GM10248 (cell line): ENCODE measurements around the gene SLC66A2.

Experiments
- CTCF ChIA-PET: fragments of 300-600 bp; sonication (Branson Sonifier 250); formaldehyde crosslinking; extraction: SDS; loops from one replicate; lab custom pipeline; 2021; ENCODE audit warnings: antibody characterized with exemption; lab: Yijun Ruan, JAX
- POLR2A ChIA-PET: fragments of 350-650 bp; sonication (Branson Sonifier 250); formaldehyde crosslinking; extraction: SDS; loops from one replicate; lab custom pipeline; 2020; ENCODE audit warnings: antibody characterized with exemption; lab: Yijun Ruan, JAX
- DNase-seq: peaks from one replicate; pipeline ENCODE4 v3.0.0; 2012; ENCODE audit errors: extremely low spot score
- TF ChIP-seq, protein P1 (sequence below): IDR thresholded peaks from 2 replicates; pipeline ENCODE4 v1.5.1; 2012; ENCODE audit warnings: mild to moderate bottlenecking, low read depth; ENCODE audit errors: extremely low read depth, missing control alignments, control extremely low read depth

SLC66A2 gene

DNA sequence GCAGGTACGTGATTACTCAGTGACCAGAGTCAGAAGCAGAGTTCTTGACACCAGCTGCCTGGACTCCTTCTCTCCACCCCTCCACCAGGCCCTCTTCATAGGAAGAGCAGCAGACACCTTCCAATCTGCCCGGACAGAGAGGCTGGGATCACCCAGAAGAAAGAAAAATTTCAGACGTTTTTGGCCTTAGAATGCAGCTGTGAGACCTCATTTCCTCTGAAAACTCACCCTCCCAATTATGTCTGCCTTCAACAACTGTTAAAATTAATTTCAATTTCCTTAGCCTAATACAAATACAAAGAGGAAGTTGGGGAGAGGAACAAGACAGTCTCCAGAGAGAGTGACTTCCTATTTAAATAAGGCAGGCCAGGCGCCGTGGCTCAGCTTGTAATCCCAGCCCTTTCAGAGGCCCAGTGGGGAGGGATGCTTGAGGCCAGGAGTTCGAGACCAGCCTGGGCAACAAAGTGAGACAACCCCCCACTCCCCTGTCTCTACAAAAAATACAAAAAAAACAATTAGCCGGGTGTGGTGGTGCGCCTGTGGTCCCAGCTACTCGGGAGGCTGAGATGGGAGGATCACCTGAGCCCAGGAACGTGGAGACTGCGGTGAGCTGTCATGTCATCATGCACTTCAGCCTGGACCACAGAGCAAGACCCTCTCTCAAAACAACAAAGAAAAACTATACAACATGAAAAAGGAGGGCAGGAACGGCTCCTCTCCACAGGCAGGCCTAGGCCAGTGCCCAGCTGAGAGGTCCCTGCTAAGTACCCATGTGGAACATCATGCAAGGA lies 1.6 kb downstream of the SLC66A2 start:
- TF ChIP-seq, protein P1, sequence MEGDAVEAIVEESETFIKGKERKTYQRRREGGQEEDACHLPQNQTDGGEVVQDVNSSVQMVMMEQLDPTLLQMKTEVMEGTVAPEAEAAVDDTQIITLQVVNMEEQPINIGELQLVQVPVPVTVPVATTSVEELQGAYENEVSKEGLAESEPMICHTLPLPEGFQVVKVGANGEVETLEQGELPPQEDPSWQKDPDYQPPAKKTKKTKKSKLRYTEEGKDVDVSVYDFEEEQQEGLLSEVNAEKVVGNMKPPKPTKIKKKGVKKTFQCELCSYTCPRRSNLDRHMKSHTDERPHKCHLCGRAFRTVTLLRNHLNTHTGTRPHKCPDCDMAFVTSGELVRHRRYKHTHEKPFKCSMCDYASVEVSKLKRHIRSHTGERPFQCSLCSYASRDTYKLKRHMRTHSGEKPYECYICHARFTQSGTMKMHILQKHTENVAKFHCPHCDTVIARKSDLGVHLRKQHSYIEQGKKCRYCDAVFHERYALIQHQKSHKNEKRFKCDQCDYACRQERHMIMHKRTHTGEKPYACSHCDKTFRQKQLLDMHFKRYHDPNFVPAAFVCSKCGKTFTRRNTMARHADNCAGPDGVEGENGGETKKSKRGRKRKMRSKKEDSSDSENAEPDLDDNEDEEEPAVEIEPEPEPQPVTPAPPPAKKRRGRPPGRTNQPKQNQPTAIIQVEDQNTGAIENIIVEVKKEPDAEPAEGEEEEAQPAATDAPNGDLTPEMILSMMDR: no peak
- CTCF ChIA-PET: interaction anchor here (1.2 kb wide), 1 partner anchor 10 kb away, joined by 4 read pairs; no protein-coding TSS in a partner anchor
- DNase-seq: no peak
- POLR2A ChIA-PET: interaction anchor here (0.6 kb wide), 1 partner anchor 482 kb away, joined by 3 read pairs; no protein-coding TSS in a partner anchor

DNA sequence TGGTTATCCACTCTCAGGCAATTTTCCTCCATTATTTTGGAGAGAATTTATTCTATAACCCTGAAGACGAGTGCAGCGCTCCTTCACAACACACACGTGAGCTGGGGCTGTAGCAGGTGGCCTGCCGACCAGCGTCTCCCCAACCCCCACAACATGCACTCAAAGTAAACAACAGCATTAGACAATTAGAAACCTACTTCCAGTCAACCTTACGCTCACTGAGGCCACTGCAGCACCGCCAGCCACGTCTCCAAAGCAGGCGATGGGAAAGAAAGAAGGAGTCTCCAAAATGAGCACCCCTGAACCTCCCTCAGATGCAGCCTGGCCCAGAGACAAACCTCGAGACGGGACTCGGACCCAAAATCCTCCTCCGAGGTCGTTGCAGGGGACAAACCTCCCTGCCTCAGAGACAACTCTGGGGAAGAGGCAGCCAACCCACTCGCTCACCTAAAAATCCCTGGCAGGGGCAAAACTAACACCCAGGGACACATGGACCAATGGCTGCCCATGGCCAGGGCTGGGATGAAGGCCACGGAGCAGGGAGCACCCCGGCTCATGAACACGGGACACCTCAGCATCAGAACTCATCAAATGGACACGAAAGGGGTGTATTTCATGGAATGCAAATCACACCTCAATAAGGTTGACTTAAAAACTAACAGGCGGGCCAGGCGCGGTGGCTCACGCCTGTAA lies 2.6 kb downstream of the SLC66A2 start:
- ChIA-PET CTCF (interaction anchor here (1.5 kb wide), 1 partner anchor 193 kb away, joined by 3 read pairs; no protein-coding TSS in a partner anchor), POLR2A (no interaction called here)
- no peak for DNase-seq
- TF ChIP-seq, protein P1: no peak

DNA sequence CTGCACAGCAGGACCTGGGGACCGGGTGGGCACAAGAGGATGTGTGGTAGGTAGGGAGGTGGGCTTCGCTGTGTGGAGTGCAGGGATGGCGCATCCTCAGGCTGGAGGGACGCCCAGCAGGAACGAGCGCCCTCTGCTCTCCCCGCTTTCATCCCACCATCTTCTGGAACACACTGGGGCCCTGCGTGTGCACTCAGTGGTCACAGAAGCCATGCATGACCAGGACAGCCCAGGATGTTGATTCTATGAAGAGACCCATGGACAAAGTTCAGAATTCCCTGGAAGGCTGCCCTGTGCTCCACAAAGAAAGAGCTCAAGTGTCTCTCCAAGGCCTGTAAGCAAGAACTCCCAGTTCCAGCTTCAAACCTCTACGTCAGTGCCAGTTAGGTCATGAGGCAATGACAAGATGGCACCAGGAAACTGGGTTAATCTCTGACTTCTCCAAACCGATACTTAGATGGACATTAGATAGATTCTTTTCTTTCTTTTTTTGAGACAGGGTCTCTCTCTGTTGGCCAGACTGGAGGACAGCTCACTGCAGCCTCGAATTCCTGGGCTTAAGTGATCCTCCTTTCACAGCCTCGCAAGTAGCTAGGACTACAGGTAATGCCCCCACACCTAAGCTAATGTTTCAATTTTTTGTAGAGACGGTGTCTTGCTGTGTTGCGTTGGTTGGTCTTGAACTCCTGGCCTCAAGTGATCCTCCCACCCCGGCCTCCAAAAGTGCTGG lies 3.4 kb downstream of the SLC66A2 start:
- POLR2A ChIA-PET: no interaction called here
- DNase-seq: no peak
- CTCF ChIA-PET: interaction anchor here (0.9 to 3.0 kb wide), 4 partner anchors 11 to 192 kb away, joined by 3 to 11 read pairs (median 6); no protein-coding TSS in a partner anchor
- TF ChIP-seq, protein P1: no peak

DNA sequence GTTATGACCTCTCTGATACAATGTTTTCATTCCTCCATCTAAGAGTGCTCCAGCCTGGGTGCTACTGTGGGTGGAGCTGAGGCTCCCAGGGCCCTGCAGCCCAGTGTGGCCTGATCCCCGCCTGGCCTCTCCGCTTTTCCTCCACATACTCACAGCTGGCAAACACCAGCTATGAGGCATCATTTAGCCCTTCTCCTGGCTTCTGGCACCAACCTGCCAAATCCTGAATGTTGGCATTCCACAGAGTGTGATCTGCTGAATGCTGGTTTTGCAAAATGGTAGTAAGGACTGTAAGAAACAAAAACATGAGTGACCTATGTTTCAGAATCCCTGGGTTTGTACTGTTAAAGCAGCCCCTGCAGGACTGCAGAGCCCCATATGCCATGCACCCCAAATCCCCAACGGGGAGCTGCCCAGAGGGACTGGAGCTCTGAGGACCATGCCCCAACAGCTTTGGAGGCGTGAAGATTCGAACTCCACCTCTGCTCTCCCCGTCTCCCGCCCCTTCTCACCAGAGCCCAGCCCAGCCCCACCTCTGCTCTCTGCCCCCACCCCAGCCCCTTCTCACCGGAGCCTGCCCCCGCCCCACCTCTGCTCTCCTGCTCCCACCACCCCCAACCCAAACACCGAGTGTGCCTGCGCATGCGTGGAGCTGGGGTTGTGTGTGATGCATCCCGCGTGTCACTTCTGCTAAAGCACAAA lies 4.2 kb downstream of the SLC66A2 start:
- POLR2A ChIA-PET: no interaction called here
- no peak for DNase-seq
- CTCF ChIA-PET: interaction anchor here (0.9 to 3.0 kb wide), 3 partner anchors 12 to 36 kb away, joined by 3 to 11 read pairs (median 8); no protein-coding TSS in a partner anchor
- TF ChIP-seq, protein P1: no peak

DNA sequence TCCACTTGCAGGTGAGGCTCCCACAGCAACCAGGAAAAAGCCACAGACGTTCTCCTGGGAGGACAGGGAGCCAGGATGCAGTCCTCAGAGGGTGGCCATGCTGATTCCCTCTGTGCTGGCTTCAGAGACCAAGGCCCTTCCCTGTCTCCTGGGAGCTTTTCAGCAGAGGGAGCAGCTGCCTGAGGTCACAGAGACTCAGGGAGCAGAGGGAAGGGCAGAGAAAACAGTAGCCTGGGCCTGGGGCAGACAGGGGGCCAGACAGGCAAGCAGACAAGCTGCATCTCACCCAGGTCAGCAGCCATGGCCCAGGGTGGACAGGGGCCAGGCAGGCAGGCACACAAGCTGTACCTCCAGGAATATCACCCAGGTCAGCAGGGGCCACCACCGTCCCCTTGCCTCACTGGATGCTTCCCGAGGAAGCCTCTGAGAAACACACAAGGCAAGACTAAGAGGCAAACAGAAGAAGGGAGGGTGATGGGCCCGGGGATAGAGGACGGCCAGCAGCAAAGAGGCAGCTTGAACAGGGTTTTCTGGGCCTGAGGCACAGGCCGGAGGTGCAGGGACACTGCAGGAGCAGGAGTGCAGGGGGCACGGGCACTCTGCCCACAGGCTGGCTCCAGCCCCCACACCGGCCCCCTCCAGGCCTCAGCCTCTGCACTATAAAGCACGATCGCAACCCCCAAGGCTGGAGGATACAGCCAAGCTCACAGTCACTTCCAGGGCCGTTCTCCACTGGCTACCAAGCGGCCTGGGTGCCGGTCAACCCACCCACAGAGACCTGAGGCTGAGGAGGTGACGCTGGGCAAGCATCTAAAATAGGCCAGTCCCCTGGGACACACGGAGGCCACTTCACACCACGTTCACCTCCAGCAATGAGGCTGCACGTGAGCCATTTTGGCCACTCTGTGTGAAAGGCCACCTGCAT lies 6.1 kb downstream of the SLC66A2 start:
- POLR2A ChIA-PET: interaction anchor here (1.2 kb wide), 2 partner anchors 17 to 88 kb away, joined by 3 read pairs; no protein-coding TSS in a partner anchor
- CTCF ChIA-PET: interaction anchor here (0.8 to 3.0 kb wide), 5 partner anchors 10 to 17 kb away, joined by 3 to 11 read pairs (median 5); no protein-coding TSS in a partner anchor

More for the DNA sequence above, 6.1 kb downstream of the SLC66A2 start:
- no peak for DNase-seq
- TF ChIP-seq, protein P1: no peak
